K562 (cell line): ENCODE measurements around the gene WDFY2. TPM values are rescaled to one million over a fixed set of nuclear protein-coding genes. Genes with fewer than 3 reads are reported as not detected.

Source experiments
- ATAC-seq: fragments of 200-7000 bp; cut with Tn5 transposase; 3 replicates; pipeline ENCODE4 v1.9.1; 2020; ENCODE audit warnings: moderate library complexity
- BruUV-seq: library from RNA; stranded (reverse); fragments of 400-500 nt; replicated peaks from 2 replicates; lab custom pipeline; 2021; lab: Mats Ljungman, UMichigan
- CTCF ChIA-PET: fragments of 300-600 bp; formaldehyde crosslinking; extraction: SDS; loops from one replicate; lab custom pipeline; 2021; ENCODE audit warnings: low intra/inter-chr PET ratio; lab: Yijun Ruan, JAX
- POLR2A ChIA-PET: fragments of 300-600, 350-650 bp; sonication (Branson Sonifier 250); formaldehyde crosslinking; extraction: SDS; loops from one replicate; lab custom pipeline; 2021; ENCODE audit warnings: antibody characterized with exemption, inconsistent platforms; lab: Yijun Ruan, JAX
- DNase-seq, 4 experiments: peaks; one replicate each; pipeline versions ENCODE4 v3.0.0 to v3.0.0-alpha.2; 2011 to 2018; ENCODE audit warnings: low spot score in 3 of 4, mixed read lengths in 3 of 4; ENCODE audit errors: extremely low read depth in 1 of 4
- FAIRE-seq: peaks from 2 replicates; lab custom pipeline; 2011; peaks lifted over from hg19 to GRCh38; lab: Jason Lieb, UNC
- H2AFZ ChIP-seq: 2 replicates; pipeline ENCODE4 v1.6.0; 2011; ENCODE audit warnings: low read depth, low read length, control low read depth, inconsistent platforms
- H3K27ac ChIP-seq: fragments of 200-600 bp; 3 replicates; pipeline ENCODE4 v1.8.0; 2011; ENCODE audit warnings: low read depth, mild to moderate bottlenecking, control low read depth, inconsistent platforms, low read length, moderate library complexity, mixed read lengths; ENCODE audit errors: extremely low read depth
- H3K27me3 ChIP-seq, 2 experiments: fragments of 300-600 bp in 1 of 2; 2 replicates in 1 of 2; 3 replicates in 1 of 2; pipeline versions ENCODE4 v1.6.0 to v1.8.0; 2011; ENCODE audit warnings: inconsistent platforms in 2 of 2, low read length in 2 of 2, mild to moderate bottlenecking in 1 of 2, mixed read lengths in 1 of 2, moderate library complexity in 1 of 2; ENCODE audit not compliant: control insufficient read depth in 2 of 2, insufficient read depth in 2 of 2
- H3K36me3 ChIP-seq: fragments of 300-600 bp; 3 replicates; pipeline ENCODE4 v1.8.0; 2011; ENCODE audit warnings: mild to moderate bottlenecking, low read length, inconsistent platforms; ENCODE audit not compliant: control insufficient read depth, insufficient read depth
- H3K4me1 ChIP-seq, 2 experiments: fragments of 200-600 bp in 1 of 2; replicated peaks in 1 of 2; 2 replicates in 1 of 2; 3 replicates in 1 of 2; pipeline versions ENCODE4 v1.5.1 to v1.8.0; 2011; ENCODE audit warnings: inconsistent platforms in 2 of 2, low read length in 2 of 2, mild to moderate bottlenecking in 1 of 2, mixed read lengths in 1 of 2, moderate library complexity in 1 of 2; ENCODE audit not compliant: control insufficient read depth in 2 of 2, insufficient read depth in 2 of 2
- H3K4me2 ChIP-seq: 2 replicates; pipeline ENCODE4 v1.6.1; 2011; ENCODE audit warnings: low read length, control low read depth, inconsistent platforms, mixed read lengths; ENCODE audit not compliant: insufficient read depth
- H3K4me3 ChIP-seq: fragments of 200-600 bp; sonication (generic), shearing (Covaris generic); 2 replicates; pipeline ENCODE4 v1.5.1; 2016; ENCODE audit warnings: control low read depth, inconsistent platforms
- H3K79me2 ChIP-seq: fragments of 200-600 bp; 3 replicates; pipeline ENCODE4 v1.8.0; 2011; ENCODE audit warnings: low read length, inconsistent platforms; ENCODE audit not compliant: control insufficient read depth, insufficient read depth
- H3K9ac ChIP-seq, 2 experiments: 2 replicates each; pipeline versions ENCODE4 v1.6.0 to v1.6.1; 2011; ENCODE audit warnings: low read depth in 2 of 2, low read length in 2 of 2, control low read depth in 1 of 2, inconsistent platforms in 1 of 2, mild to moderate bottlenecking in 1 of 2, mixed read lengths in 1 of 2; ENCODE audit not compliant: insufficient read depth in 1 of 2
- H3K9me1 ChIP-seq: one replicate; pipeline ENCODE4 v1.6.0; 2011; ENCODE audit warnings: inconsistent platforms, mild to moderate bottlenecking, low read length, moderate library complexity; ENCODE audit not compliant: control insufficient read depth, insufficient read depth
- H3K9me3 ChIP-seq: replicated peaks from 2 replicates; pipeline ENCODE4 v1.5.1; 2011; ENCODE audit warnings: low read depth, low read length, inconsistent platforms; ENCODE audit not compliant: control insufficient read depth, insufficient read depth
- H4K20me1 ChIP-seq: replicated peaks from 2 replicates; pipeline ENCODE4 v1.6.1; 2011; ENCODE audit warnings: low read length, inconsistent platforms, mixed read lengths; ENCODE audit not compliant: control insufficient read depth, insufficient read depth
- CBFA2T3 ChIP-seq: fragments of 450-650 bp; IDR thresholded peaks from 2 replicates; pipeline ENCODE4 v1.6.1; 2017
- EGR1 ChIP-seq: fragments of 450-650 bp; conservative IDR thresholded peaks from 2 replicates; pipeline ENCODE4 v1.6.1; 2017; ENCODE audit warnings: mild to moderate bottlenecking
- FIP1L1 ChIP-seq: fragments of 200-400 bp; formaldehyde crosslinking; IDR thresholded peaks from 2 replicates; pipeline ENCODE4 v1.6.1; 2018; ENCODE audit warnings: mild to moderate bottlenecking, low read depth, low read length; ENCODE audit not compliant: poor library complexity, severe bottlenecking
- RFX7 ChIP-seq: fragments of 250-450 bp; sonication (Bioruptor Pico); IDR thresholded peaks from 2 replicates; pipeline ENCODE4 v1.5.1; 2021; ENCODE audit warnings: mild to moderate bottlenecking
- ZNF347 ChIP-seq: fragments of 450-650 bp; formaldehyde crosslinking; IDR thresholded peaks from 2 replicates; pipeline ENCODE4 v1.4.0; 2020; ENCODE audit warnings: low read depth, mild to moderate bottlenecking, moderate library complexity
- ZNF696 ChIP-seq: fragments of 250-450 bp; sonication (Bioruptor Pico); conservative IDR thresholded peaks from 2 replicates; pipeline ENCODE4 v1.4.0; 2020; ENCODE audit warnings: mild to moderate bottlenecking, moderate library complexity
- WGBS: fragments of 100-300 bp; shearing (Covaris generic); methylation state at CpG from one replicate; pipeline ENCODE4 v1.1.6; 2016; ENCODE audit warnings: low coverage, mixed read lengths; ENCODE audit not compliant: insufficient coverage; ENCODE audit errors: missing lambda C conversion rate; 5-methylcytosine and 5-hydroxymethylcytosine counted together
- in situ Hi-C: fragments of 300-500 bp; cut with MboI; formaldehyde crosslinking; loops from 4 replicates; pipeline ENCODE4 v1.15.0; 2018; ENCODE audit warnings: inconsistent platforms, mixed read lengths
- intact Hi-C: fragments of 100-400 bp; cut with micrococcal nuclease; formaldehyde crosslinking; loops from 2 replicates; pipeline ENCODE4 v1.14.2; 2022
- polyA plus RNA-seq, 8 experiments: library from polyadenylated mRNA; depleted of rRNA in 4 of 8; stranded (reverse) in 5 of 8; unstranded in 3 of 8; fragments of >200 nt; fragmentation: Nextera tagmentation in 2 of 8; fragmentation: Illumina TruSeq in 1 of 8; extraction: Ambion mirVana in 2 of 8; extraction: Trizol in 1 of 8; gene quantifications; 2 replicates each; pipeline versions ENCODE4 v1.2.1 to v1.2.3, GENCODE V29; 2011 to 2014; ENCODE audit warnings: inconsistent platforms in 1 of 8, missing spikeins in 1 of 8
- total RNA-seq, 7 experiments: library from RNA; depleted of rRNA in 6 of 7; stranded (reverse); fragments of >200 nt in 6 of 7; fragmentation: Illumina TruSeq in 2 of 7; extraction: Trizol in 2 of 7; gene quantifications; 2 replicates each; pipeline versions ENCODE4 v1.2.1 to v1.2.3, GENCODE V29; 2011 to 2021; ENCODE audit warnings: low replicate concordance in 1 of 7
- TF ChIP-seq, protein P1 (sequence below): fragments of 450-650 bp; formaldehyde crosslinking; IDR thresholded peaks from 2 replicates; pipeline ENCODE4 v1.4.0; 2020; ENCODE audit warnings: mild to moderate bottlenecking, moderate library complexity
- TF ChIP-seq, protein P2 (sequence below): fragments of 200-800 bp; sonication (Bioruptor generic); IDR thresholded peaks from 2 replicates; pipeline ENCODE4 v1.6.1; 2017; ENCODE audit warnings: missing genetic modification characterization, missing compliant biosample characterization
- TF ChIP-seq, protein P3 (sequence below): fragments of 450-650 bp; IDR thresholded peaks from 2 replicates; pipeline ENCODE4 v1.6.1; 2018; ENCODE audit not compliant: partially characterized antibody
- TF ChIP-seq, protein P4 (sequence below): fragments of 200-800 bp; sonication (Bioruptor generic); IDR thresholded peaks from 2 replicates; pipeline ENCODE4 v1.6.1; 2017; ENCODE audit warnings: missing genetic modification characterization, missing compliant biosample characterization

The WDFY2 gene
- total and polyA plus RNA-seq, 9 of the 15 experiments (the other 6 are each of a cell fraction or from before 2014, with no cell fraction given) = 0.66 to 6.4 (median 4.4) TPM

DNA sequence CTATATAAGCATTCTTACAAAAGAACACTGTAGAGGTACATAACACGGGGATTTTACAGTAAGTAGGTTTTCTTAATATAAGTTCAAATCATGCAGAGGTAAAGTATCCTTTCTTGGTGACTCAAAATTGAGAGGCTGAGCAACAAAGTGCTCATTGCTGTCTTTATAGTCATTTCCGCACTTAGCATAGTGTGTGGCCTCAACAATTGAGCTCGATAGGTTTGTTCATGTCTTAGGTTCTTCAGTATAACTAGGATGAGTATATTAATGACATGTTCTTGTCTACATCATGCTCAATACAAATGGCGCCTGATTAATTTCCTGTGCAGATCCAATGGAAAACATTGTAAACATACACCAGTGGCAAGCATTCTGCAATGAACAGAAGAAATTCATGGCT, 1.4 kb downstream of the WDFY2 start:
- no peak for FAIRE-seq
- peaks cover 10 to 45% of the 10 kb centered on the region in 2 experiments for H3K4me1 ChIP-seq
- WGBS = 7% methylated on average over 4 of the region's 4 CpGs
- H4K20me1 ChIP-seq = no peaks in the 10 kb centered on the region
- in situ Hi-C loops (no loop called here), intact Hi-C loops (loop anchor here (10.0 kb wide), 1 partner anchor 169 kb away; no protein-coding TSS in a partner anchor)
- peak overlapping the region; percentile 70; the same call in 2 of the 3 replicates for H3K27ac ChIP-seq
- H3K79me2 ChIP-seq = peaks cover 58% of the 10 kb centered on the region
- H2AFZ ChIP-seq = peak overlapping the region; percentile 87
- POLR2A ChIA-PET = interaction anchor here (1.4 to 1.7 kb wide), 2 partner anchors 10 to 133 kb away, joined by 3 to 13 read pairs; partner anchors contain the start of gene INTS6
- H3K36me3 ChIP-seq = no peaks in the 10 kb centered on the region
- CTCF ChIA-PET = no interaction called here
- BruUV-seq = no TSS peak
- no peaks in the 10 kb centered on the region for H3K9me3 ChIP-seq
- H3K9me1 ChIP-seq = no peaks in the 10 kb centered on the region
- peak overlapping the region; percentile 91 for H3K4me2 ChIP-seq
- no peaks in the 10 kb centered on the region for H3K27me3 ChIP-seq
- TF ChIP-seq FIP1L1 (no peak), CBFA2T3 (no peak), ZNF696 (CRISPR knock-in tag) (no peak), EGR1 (no peak), RFX7 (CRISPR knock-in tag) (no peak), ZNF347 (CRISPR knock-in tag) (no peak)
- TF ChIP-seq, protein P1, sequence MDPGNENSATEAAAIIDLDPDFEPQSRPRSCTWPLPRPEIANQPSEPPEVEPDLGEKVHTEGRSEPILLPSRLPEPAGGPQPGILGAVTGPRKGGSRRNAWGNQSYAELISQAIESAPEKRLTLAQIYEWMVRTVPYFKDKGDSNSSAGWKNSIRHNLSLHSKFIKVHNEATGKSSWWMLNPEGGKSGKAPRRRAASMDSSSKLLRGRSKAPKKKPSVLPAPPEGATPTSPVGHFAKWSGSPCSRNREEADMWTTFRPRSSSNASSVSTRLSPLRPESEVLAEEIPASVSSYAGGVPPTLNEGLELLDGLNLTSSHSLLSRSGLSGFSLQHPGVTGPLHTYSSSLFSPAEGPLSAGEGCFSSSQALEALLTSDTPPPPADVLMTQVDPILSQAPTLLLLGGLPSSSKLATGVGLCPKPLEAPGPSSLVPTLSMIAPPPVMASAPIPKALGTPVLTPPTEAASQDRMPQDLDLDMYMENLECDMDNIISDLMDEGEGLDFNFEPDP (CRISPR knock-in tag) = no peak
- TF ChIP-seq, protein P2, sequence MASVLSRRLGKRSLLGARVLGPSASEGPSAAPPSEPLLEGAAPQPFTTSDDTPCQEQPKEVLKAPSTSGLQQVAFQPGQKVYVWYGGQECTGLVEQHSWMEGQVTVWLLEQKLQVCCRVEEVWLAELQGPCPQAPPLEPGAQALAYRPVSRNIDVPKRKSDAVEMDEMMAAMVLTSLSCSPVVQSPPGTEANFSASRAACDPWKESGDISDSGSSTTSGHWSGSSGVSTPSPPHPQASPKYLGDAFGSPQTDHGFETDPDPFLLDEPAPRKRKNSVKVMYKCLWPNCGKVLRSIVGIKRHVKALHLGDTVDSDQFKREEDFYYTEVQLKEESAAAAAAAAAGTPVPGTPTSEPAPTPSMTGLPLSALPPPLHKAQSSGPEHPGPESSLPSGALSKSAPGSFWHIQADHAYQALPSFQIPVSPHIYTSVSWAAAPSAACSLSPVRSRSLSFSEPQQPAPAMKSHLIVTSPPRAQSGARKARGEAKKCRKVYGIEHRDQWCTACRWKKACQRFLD = no peak
- TF ChIP-seq, protein P3, sequence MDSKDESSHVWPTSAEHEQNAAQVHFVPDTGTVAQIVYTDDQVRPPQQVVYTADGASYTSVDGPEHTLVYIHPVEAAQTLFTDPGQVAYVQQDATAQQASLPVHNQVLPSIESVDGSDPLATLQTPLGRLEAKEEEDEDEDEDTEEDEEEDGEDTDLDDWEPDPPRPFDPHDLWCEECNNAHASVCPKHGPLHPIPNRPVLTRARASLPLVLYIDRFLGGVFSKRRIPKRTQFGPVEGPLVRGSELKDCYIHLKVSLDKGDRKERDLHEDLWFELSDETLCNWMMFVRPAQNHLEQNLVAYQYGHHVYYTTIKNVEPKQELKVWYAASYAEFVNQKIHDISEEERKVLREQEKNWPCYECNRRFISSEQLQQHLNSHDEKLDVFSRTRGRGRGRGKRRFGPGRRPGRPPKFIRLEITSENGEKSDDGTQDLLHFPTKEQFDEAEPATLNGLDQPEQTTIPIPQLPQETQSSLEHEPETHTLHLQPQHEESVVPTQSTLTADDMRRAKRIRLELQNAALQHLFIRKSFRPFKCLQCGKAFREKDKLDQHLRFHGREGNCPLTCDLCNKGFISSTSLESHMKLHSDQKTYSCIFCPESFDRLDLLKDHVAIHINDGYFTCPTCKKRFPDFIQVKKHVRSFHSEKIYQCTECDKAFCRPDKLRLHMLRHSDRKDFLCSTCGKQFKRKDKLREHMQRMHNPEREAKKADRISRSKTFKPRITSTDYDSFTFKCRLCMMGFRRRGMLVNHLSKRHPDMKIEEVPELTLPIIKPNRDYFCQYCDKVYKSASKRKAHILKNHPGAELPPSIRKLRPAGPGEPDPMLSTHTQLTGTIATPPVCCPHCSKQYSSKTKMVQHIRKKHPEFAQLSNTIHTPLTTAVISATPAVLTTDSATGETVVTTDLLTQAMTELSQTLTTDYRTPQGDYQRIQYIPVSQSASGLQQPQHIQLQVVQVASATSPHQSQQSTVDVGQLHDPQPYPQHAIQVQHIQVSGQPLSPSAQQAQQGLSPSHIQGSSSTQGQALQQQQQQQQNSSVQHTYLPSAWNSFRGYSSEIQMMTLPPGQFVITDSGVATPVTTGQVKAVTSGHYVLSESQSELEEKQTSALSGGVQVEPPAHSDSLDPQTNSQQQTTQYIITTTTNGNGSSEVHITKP = no peak
- TF ChIP-seq, protein P4, sequence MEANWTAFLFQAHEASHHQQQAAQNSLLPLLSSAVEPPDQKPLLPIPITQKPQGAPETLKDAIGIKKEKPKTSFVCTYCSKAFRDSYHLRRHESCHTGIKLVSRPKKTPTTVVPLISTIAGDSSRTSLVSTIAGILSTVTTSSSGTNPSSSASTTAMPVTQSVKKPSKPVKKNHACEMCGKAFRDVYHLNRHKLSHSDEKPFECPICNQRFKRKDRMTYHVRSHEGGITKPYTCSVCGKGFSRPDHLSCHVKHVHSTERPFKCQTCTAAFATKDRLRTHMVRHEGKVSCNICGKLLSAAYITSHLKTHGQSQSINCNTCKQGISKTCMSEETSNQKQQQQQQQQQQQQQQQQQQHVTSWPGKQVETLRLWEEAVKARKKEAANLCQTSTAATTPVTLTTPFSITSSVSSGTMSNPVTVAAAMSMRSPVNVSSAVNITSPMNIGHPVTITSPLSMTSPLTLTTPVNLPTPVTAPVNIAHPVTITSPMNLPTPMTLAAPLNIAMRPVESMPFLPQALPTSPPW = no peak
- peak in 1 of 4 experiments; percentile 17 for DNase-seq
- H3K9ac ChIP-seq = peak overlapping the region in 1 of 2 experiments; percentile 64; a peak in 2 of 4 replicates
- H3K4me3 ChIP-seq = peak overlapping the region; percentile 82
- ATAC-seq = no peak
